GM19035 (cell line): Measurements from ENCODE around the gene IFITM2.
"Not testable (repeated sequence)": the region's sequence is repeated elsewhere in the genome, so short reads cannot be mapped to it uniquely, and the experiment has no call there.

Source experiments
- ATAC-seq: cut with Tn5 transposase; IDR thresholded peaks from one replicate; pipeline ENCODE4 v1.9.1; 2021; ENCODE audit not compliant: unreplicated experiment

Gene IFITM2

DNA sequence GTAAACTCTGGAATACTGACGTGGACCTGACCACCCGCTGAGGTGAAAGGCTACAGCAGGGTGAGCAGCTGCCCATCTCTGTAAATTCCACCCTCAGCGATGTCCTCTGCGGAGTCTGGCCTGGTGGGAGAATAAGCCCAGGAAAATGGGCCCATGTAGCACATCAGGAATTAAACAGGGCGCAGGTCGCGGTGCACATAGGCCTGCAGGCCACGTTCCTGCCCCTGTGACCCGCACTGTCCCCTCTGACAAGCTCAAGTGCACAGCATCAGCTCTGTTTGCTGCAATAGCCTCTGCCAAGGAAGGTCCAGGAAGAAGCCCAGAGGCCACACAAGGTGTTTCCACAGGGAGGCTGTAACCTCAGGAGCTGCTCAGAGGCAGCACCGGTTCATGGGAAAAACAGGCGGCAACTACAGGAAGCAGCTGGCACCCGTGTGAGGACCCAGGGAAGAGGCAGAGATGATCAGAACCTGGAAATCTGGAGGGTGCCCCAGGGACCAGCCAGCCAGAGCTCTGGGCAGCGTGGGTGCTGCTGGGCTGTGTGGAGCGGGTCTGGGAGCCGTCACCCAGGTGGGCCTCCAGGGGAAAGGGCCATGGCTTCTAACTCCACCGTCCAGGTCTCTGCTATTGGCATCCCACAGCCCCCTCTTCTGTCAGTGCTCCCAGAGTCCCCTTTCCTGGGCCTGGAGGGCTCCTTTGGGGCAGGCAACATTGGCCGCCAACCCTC lies 808 bp upstream of the IFITM2 start:
- ATAC-seq = no peak

DNA sequence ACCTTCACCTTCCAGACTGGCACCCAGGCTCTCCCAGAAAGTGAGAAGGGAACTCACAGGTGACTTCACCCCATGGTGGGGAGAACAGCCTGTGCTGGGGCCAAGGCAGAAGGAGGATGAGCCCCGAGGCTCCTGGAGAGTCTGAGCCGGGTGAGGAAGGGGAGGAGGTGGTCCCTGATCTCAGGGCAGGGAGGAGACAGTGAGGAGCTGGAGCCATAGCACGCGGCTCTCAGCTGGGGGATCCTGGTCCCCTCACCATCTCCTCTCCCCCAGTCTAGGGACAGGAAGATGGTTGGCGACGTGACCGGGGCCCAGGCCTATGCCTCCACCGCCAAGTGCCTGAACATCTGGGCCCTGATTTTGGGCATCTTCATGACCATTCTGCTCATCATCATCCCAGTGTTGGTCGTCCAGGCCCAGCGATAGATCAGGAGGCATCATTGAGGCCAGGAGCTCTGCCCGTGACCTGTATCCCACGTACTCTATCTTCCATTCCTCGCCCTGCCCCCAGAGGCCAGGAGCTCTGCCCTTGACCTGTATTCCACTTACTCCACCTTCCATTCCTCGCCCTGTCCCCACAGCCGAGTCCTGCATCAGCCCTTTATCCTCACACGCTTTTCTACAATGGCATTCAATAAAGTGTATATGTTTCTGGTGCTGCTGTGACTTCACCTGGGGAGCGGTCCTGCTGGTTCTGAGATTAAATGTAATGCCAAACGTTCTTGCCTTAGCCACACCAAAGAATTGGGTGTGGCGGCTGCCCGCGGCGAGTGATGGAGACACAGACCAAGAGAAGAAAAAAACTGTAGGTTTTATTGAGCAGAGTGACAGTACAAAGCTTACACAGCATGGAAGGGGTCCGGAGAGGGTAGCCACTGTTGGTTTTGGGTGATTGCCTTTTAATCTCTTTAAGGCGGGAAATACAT lies 1.4 kb downstream of the IFITM2 start:
- ATAC-seq = not testable (repeated sequence)

DNA sequence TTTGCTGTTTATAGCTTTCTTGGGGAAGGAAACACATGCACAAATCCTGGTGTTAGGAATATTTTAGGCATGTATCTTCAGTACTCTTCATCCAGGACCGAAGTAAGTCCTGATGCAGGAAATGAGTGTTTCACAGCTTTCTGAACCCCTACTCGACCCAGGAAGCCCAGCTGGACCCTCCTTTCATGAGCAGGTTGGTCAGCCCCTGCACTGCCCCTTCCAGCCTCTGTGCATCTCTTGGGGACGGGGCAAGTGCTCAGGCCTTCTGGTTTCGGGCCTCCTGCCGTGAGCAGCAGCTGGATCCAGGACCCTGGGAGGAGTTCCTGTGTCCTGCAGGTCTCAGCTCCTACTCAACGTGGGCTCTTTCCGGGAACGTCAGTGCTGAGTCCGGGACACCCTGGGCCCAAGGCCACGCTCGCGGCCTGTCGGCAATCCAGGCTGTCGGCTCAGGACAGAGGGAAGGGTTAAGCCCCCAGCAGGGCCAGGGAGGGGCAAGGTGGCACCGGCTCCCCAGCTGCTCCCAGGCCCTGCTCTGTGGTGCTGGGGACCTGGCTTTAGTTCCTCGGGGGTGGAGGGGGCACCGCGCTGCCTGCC lies 2.5 kb downstream of the IFITM2 start:
- not testable (repeated sequence) for ATAC-seq

DNA sequence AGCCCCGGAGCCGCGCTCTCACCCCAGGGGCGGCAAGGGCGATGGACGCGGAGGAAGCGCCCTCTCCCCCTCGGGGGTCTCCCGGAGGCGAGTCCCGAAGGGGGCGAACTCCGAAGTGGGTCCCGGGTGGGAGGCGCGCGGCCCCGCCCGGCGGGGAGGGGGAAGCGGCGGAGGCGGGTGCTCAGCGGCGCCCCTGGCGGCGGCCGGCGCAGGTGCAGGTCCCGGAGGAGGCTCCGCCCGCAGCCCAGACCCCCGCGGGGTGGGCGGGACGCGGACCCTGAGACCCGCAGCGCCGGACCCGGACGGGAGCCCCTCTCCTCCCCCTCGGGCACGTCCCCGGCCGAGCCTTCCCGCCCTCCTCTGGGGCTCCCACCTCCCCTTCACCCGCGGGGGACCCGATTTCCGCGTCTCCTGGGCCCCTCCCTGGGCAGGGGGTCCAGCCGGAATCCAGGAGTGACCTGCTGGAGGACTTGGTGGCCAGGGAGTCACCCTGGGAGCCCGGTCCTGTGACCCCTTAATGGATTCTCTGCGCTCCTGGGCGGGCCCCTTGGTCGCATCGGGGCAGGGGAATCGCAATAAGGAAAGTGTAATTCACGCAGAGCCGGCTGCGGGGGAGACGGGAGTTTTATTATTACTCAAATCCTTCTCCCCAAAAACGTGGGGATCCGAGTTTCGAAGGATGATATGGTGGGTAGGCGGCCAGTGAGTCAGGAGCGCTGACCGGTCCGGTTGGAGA lies 3.6 kb downstream of the IFITM2 start:
- ATAC-seq = not testable (repeated sequence)

DNA sequence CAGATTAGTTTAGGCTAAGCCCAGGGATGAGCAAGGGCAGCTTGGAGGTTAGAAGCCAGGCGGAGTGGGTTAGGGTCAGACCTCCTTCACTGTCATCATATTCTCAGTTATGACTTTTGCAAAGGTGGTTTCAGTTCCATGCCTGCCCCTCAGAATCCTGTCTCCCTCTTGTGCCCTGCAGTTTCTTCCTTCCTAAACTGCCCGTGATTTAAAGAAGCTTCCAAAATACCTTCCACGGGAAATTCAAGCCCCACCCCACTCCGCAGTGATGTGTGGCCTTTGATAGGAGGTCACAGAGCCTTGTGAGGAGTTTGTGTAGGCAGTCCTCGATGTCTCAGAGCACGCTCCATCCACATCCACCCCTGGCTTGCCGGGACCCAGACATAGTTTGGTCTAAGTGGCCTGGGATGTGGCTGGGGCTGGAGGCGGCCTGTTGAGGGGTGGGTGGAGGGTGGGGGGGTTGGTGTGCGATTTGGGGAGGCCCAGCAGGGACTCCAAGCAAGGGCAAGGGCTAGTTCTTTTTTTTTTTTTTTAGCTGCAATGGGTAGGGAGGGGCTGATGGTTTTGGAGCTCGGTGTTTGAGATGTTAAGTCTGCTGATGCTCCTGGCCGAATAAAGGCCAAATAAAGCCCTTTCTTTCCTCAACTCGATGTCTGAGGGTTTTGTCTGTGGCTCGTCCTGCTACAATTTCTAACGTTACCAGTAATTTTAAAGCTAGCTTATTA lies 4.6 kb downstream of the IFITM2 start:
- ATAC-seq = no peak

DNA sequence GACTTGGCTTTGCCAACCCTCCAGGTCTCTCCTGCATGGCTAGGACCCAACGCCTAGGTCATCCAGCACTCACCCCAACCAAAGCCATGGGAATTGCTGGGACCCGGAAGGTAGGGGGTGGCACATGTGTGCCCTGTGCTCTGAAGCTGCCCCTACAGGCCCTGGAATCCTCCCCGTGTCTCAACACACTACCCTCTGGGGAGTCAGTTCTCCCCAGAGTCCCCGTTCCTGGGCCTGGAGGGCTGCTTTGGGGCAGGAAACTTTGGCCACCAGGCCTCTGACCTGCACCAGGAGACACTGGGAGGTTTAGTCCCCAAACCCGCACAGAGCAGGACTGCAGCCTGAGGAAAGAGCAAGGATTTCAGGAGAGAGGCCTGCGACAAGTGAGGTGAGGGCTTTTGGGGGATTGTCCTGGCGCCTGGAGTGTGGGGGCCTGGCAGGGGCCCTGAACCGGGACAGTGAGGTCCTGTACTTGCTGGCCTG lies 5.7 kb downstream of the IFITM2 start:
- peak; percentile 9 for ATAC-seq

DNA sequence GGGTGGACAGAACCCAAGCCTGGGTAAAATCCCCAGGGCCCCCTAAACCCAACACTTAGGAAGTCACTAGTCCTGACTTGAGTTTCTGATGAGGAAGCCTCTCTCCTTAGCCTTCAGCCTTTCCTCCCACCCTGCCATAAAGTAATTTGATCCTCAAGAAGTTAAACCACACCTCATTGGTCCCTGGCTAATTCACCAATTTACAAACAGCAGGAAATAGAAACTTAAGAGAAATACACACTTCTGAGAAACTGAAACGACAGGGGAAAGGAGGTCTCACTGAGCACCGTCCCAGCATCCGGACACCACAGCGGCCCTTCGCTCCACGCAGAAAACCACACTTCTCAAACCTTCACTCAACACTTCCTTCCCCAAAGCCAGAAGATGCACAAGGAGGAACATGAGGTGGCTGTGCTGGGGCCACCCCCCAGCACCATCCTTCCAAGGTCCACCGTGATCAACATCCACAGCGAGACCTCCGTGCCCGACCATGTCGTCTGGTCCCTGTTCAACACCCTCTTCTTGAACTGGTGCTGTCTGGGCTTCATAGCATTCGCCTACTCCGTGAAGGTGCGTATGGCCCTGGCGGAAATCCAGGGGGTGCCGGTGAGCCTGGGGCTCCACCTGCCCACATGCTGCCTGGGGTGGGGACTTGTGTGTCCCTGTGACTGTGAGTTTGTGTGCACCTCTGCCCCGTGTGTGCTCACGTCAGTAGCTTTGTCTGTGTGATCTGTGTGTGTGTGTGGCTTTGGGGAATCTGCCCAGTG lies 6.4 kb downstream of the IFITM2 start, which contains the start of gene IFITM1:
Gene IFITM1 (plus strand): TSS at position 254 of the 767 bp plus-strand sequence. CDS start 131 bp downstream, at position 385.
- peak; percentile 42 for ATAC-seq

DNA sequence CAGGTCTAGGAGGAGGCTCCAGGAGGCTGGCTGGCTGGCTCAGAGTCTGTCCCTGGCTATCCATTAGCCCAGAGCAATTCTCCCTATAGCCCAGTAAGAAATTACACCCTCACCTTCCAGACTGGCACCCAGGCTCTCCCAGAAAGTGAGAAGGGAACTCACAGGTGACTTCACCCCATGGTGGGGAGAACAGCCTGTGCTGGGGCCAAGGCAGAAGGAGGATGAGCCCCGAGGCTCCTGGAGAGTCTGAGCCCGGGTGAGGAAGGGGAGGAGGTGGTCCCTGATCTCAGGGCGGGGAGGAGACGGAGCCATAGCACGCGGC lies 6.9 kb downstream of the IFITM2 start:
- ATAC-seq = not testable (repeated sequence)

DNA sequence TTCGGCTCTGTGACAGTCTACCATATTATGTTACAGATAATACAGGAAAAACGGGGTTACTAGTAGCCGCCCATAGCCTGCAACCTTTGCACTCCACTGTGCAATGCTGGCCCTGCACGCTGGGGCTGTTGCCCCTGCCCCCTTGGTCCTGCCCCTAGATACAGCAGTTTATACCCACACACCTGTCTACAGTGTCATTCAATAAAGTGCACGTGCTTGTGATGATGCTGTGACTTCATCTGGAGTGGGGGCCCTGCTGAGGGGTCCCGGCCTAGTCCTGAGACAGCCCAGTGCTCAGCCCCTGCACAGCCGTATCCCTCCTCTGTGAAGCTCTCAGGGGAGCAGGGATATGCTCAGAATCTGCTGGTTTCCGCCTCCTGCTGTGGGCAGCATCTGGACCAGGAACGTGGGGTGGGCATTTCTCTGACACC lies 7.5 kb downstream of the IFITM2 start:
- ATAC-seq = no peak

DNA sequence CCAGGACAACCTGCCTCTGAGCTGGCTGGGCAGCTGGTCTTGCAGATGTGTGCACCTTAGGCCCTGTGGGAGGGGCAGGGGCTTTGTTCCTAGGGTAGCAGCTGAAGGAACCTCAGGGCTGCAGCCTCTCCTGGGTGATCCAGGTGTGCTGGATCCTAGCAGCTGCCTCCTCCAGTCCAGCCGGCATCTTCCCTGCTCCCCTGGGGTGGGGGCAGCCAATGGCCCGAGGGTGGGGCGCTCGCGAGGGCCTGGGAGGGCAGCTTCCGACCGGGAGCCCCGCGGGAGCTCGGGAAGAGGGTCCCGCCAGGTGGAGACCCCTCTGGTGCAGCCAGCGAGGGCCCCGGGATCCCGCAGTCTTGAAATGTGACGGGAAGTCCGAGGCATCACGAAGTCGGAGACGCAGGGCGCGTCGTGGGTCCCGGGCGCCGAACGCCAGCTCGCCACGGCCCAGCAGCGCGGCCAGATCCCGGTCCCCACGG lies 7.9 kb downstream of the IFITM2 start:
- ATAC-seq = no peak

DNA sequence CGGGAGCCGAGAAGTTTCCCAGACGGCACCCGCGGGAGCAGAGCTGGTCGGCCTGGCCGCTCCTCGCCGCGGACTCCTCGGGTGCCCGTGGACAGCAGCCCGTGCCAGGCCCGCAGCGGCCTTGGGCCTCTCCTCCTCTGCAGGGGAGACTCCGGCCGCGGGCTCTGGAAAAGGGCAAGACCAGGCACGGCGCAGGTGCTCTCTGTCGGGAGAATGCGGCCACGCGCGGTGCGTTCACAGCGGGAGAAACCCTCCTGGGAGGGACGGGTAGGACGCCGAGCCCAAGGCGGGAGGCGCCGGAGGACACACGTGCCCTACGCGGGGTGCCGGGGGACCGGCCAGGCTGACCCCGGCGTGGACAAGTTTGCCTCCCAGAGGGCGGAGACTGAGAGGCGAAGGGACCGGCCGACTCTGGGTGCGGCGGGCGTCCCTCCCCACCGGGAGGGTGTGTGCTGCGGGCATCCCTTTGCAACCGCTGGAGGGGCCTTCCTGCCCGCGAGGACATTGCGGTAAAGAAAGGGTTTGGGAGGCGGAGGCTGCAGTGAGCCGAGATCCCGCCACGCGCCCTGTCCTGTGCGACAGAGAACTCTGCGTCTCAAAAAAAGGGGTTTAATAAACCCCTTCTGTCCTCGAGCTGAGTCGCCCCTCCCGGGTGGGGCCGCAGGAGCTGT lies 8.6 kb downstream of the IFITM2 start:
- ATAC-seq = no peak

DNA sequence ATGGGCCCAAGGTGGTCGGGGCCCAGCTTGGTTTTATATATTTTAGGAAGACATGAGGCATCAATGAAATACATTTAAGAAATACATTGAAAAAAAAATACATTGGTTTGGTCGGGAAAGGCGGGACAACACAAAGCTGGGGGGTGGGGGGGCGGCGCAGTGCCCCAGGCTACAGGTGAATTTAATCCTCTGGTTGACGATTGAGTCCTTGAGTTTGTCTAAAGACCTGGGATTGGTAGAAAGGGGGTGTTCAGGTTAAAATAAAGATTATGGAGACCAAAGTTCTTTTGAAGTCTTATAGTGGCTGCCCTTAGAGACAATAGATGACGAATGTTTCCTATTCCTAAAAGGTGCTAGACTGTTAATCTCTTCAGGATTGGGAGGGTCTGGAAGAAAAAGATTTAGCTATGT lies 9.3 kb downstream of the IFITM2 start:
- ATAC-seq = no peak

DNA sequence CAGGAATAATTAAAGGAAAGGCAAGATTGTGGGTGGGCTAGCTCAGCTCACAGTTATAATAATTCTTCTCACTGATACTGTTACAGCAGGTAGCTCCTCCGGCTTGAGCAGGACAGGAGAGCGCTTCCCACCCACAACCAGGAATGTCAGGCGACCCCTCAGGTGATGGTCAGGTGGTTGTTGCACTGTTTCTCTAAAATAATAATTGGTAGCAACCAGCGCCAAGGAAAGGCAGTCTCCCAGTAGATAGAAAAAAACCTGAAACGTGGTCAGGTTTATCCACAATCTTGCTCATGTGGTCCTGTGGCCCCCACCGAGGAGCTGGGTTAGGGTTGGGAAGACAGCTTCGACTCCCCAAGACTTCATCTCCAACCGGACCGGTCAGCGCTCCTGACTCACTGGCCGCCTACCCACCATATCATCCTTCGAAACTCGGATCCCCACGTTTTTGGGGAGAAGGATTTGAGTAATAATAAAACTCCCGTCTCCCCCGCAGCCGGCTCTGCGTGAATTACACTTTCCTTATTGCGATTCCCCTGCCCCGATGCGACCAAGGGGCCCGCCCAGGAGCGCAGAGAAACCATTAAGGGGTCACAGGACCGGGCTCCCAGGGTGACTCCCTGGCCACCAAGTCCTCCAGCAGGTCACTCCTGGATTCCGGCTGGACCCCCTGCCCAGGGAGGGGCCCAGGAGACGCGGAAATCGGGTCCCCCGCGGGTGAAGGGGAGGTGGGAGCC lies 10.2 kb downstream of the IFITM2 start:
- ATAC-seq = peak; percentile 7

DNA sequence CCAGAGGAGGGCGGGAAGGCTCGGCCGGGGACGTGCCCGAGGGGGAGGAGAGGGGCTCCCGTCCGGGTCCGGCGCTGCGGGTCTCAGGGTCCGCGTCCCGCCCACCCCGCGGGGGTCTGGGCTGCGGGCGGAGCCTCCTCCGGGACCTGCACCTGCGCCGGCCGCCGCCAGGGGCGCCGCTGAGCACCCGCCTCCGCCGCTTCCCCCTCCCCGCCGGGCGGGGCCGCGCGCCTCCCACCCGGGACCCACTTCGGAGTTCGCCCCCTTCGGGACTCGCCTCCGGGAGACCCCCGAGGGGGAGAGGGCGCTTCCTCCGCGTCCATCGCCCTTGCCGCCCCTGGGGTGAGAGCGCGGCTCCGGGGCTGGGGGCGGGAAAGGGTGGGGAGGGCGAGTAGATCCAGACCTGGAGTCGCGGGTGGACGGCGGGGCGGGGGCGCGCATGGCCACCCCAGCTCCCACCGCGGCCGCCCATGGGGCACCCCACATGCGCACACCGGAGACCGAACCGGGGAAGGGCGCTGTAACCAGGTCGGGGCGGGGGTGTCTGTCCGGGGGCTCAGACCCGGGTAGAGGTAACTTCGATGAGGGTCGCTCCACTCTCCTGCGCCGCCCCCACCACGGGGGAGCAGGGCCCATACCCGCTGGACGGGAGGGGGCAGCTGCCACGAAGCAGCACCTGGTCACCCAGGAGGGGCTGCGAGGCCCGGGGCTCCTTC lies 10.9 kb downstream of the IFITM2 start:
- ATAC-seq = peak; percentile 54

DNA sequence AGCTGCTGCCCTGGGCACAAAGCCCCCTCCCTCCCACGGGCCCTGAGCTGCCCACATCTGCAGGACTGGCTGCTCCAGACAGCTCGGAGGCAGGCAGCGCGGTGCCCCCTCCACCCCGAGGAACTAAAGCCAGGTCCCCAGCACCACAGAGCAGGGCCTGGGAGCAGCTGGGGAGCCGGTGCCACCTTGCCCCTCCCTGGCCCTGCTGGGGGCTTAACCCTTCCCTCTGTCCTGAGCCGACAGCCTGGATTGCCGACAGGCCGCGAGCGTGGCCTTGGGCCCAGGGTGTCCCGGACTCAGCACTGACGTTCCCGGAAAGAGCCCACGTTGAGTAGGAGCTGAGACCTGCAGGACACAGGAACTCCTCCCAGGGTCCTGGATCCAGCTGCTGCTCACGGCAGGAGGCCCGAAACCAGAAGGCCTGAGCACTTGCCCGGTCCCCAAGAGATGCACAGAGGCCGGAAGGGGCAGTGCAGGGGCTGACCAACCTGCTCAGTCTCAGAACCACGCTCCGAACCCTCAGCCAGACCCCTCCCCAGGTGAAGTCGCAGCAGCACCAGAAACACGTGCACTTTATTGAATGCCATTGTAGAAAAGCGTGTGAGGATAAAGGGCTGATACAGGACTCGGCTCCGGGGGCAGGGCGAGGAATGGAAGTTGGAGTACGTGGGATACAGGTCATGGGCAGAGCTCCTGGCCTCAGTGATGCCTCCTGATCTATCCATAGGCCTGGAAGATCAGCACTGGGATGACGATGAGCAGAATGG lies 11.7 kb downstream of the IFITM2 start:
- not testable (repeated sequence) for ATAC-seq

DNA sequence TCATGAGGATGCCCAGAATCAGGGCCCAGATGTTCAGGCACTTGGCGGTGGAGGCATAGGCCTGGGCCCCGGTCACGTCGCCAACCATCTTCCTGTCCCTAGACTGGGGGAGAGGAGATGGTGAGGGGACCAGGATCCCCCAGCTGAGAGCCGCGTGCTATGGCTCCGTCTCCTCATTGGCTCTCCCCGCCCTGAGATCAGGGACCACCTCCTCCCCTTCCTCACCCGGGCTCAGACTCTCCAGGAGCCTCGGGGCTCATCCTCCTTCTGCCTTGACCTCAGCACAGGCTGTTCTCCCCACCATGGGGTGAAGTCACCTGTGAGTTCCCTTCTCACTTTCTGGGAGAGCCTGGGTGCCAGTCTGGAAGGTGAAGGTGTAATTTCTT lies 12.3 kb downstream of the IFITM2 start:
- not testable (repeated sequence) for ATAC-seq

DNA sequence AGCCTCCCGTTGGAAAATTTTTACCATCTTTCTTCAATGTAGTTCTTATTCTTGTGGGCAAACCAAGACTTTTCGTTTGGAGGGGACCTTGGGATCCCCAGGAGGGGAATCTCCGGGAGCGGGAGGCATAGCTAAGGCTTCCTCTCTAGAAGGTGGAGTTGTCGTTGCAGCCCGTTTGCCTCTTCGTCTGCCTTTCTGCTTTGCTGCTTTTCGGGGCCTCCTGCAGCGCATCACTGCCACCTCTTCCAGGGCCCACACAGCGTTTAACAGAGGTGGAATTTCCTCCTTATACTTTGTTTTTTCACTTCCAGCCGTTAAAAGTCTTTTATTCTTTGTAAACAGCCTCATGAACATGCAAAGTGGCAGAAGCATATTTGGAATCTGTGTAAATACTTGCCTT lies 16.5 kb downstream of the IFITM2 start:
- ATAC-seq = no peak
